ENCODE data around the gene C2CD3. TPM values are rescaled to one million over a fixed set of nuclear protein-coding genes. Genes with fewer than 3 reads are reported as not detected.
"Not testable (repeated sequence)": the region's sequence is repeated elsewhere in the genome, so short reads cannot be mapped to it uniquely, and the experiment has no call there.

The C2CD3 gene
- polyA plus RNA-seq, 3 donors = 0.87 to 12.1 (median 2.9) TPM

- DNase-seq; H3K4me3 ChIP-seq (replicated peaks in 1 of 3; ENCODE audit: low read depth in 2 of 3, low read length in 3 of 3); H3K79me2 ChIP-seq (ENCODE audit: insufficient read depth, low read length); H3K4me1 Mint-ChIP-seq; H3K27ac ChIP-seq (ENCODE audit: low read depth in 1 of 2, low read length in 2 of 2); H3K27me3 ChIP-seq (ENCODE audit: control insufficient read depth in 2 of 2, insufficient read depth in 2 of 2, low read length in 2 of 2); H3K4me3 Mint-ChIP-seq; H3K9me3 ChIP-seq (replicated peaks in 1 of 2; ENCODE audit: control insufficient read depth in 1 of 2, insufficient read depth in 1 of 2, low read length in 2 of 2); H3K9me3 Mint-ChIP-seq; H3K9ac ChIP-seq (ENCODE audit: insufficient read depth, low read length, poor library complexity, severe bottlenecking); intact Hi-C loops (cut with micrococcal nuclease); H3K27ac Mint-ChIP-seq; H3K4me1 ChIP-seq (ENCODE audit: control insufficient read depth in 1 of 2, insufficient read depth in 2 of 2, low read length in 2 of 2); H4K20me1 ChIP-seq (ENCODE audit: insufficient read depth, low read length); H3K4me2 ChIP-seq (replicated peaks; ENCODE audit: extremely low read depth, low read length, poor library complexity, severe bottlenecking); H2AFZ ChIP-seq (ENCODE audit: insufficient read depth, low read depth, low read length, poor library complexity, severe bottlenecking); H3K27me3 Mint-ChIP-seq (ENCODE audit: low read depth in 3 of 3): not testable (repeated sequence)
- WGBS (ENCODE audit: insufficient coverage) = no CpG with 5 or more reads among the region's 3 CpGs
- H3K36me3 Mint-ChIP-seq = peaks cover 43 to 53% of the 10 kb centered on the region in 2 donors
- H3K36me3 ChIP-seq (replicated peaks in 1 of 2; ENCODE audit: control insufficient read depth in 1 of 2, insufficient read depth in 2 of 2, low read length in 2 of 2) = peaks cover 14 to 23% of the 10 kb centered on the region in 2 donors
These were observed 105.3 kb downstream of the C2CD3 start for GRCh38 chr11:74065534-74065933.

DNA sequence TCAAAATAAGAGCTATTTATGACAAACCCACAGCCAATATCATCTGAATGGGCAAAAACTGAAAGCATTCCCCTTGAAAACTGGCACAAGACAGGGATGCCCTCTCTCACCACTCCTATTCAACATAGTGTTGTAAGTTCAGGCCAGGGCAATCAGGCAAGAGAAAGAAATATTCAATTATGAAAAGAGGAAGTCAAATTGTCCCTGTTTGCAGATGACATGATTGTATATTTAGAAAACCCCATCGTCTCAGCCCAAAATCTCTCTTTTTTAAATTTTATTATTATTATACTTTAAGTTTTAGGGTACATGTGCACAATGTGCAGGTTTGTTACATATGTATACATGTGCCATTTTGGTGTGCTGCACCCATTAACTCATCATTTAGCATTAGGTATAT, 107.2 kb downstream of the C2CD3 start:
- H3K9me3 ChIP-seq (replicated peaks in 1 of 2; ENCODE audit: control insufficient read depth in 1 of 2, insufficient read depth in 1 of 2, low read length in 2 of 2); H3K4me3 ChIP-seq (replicated peaks in 1 of 3; ENCODE audit: low read depth in 2 of 3, low read length in 3 of 3); H3K4me3 Mint-ChIP-seq; H3K27me3 Mint-ChIP-seq (ENCODE audit: low read depth in 3 of 3); H3K9me3 Mint-ChIP-seq; intact Hi-C loops (cut with micrococcal nuclease); H3K4me2 ChIP-seq (replicated peaks; ENCODE audit: extremely low read depth, low read length, poor library complexity, severe bottlenecking); H3K9ac ChIP-seq (ENCODE audit: insufficient read depth, low read length, poor library complexity, severe bottlenecking); H3K4me1 Mint-ChIP-seq; H2AFZ ChIP-seq (ENCODE audit: insufficient read depth, low read depth, low read length, poor library complexity, severe bottlenecking); H3K27me3 ChIP-seq (ENCODE audit: control insufficient read depth in 2 of 2, insufficient read depth in 2 of 2, low read length in 2 of 2); H3K4me1 ChIP-seq (ENCODE audit: control insufficient read depth in 1 of 2, insufficient read depth in 2 of 2, low read length in 2 of 2); H3K27ac ChIP-seq (ENCODE audit: low read depth in 1 of 2, low read length in 2 of 2); DNase-seq; H3K36me3 ChIP-seq (replicated peaks in 1 of 2; ENCODE audit: control insufficient read depth in 1 of 2, insufficient read depth in 2 of 2, low read length in 2 of 2); H3K79me2 ChIP-seq (ENCODE audit: insufficient read depth, low read length); H4K20me1 ChIP-seq (ENCODE audit: insufficient read depth, low read length); H3K27ac Mint-ChIP-seq: not testable (repeated sequence)
- no CpG with 5 or more reads among the region's 1 CpG for WGBS (ENCODE audit: insufficient coverage)
- H3K36me3 Mint-ChIP-seq = peaks cover 39 to 54% of the 10 kb centered on the region in 2 donors

- H4K20me1 ChIP-seq (ENCODE audit: insufficient read depth, low read length); H3K27me3 Mint-ChIP-seq (ENCODE audit: low read depth in 3 of 3); H3K4me3 Mint-ChIP-seq; H3K4me3 ChIP-seq (replicated peaks in 1 of 3; ENCODE audit: low read depth in 2 of 3, low read length in 3 of 3); H3K9me3 Mint-ChIP-seq; H3K9me3 ChIP-seq (replicated peaks in 1 of 2; ENCODE audit: control insufficient read depth in 1 of 2, insufficient read depth in 1 of 2, low read length in 2 of 2); H3K79me2 ChIP-seq (ENCODE audit: insufficient read depth, low read length); DNase-seq; intact Hi-C loops (cut with micrococcal nuclease); H3K27ac ChIP-seq (ENCODE audit: low read depth in 1 of 2, low read length in 2 of 2); H3K4me1 Mint-ChIP-seq; H3K27ac Mint-ChIP-seq; H3K9ac ChIP-seq (ENCODE audit: insufficient read depth, low read length, poor library complexity, severe bottlenecking); H3K4me1 ChIP-seq (ENCODE audit: control insufficient read depth in 1 of 2, insufficient read depth in 2 of 2, low read length in 2 of 2); H2AFZ ChIP-seq (ENCODE audit: insufficient read depth, low read depth, low read length, poor library complexity, severe bottlenecking); H3K4me2 ChIP-seq (replicated peaks; ENCODE audit: extremely low read depth, low read length, poor library complexity, severe bottlenecking); H3K27me3 ChIP-seq (ENCODE audit: control insufficient read depth in 2 of 2, insufficient read depth in 2 of 2, low read length in 2 of 2): not testable (repeated sequence)
- WGBS (ENCODE audit: insufficient coverage) = no CpG with 5 or more reads among the region's 4 CpGs
- peaks cover 0 to 12% of the 10 kb centered on the region in 2 donors for H3K36me3 ChIP-seq (replicated peaks in 1 of 2; ENCODE audit: control insufficient read depth in 1 of 2, insufficient read depth in 2 of 2, low read length in 2 of 2)
- peaks cover 35 to 45% of the 10 kb centered on the region in 2 donors for H3K36me3 Mint-ChIP-seq
These were observed 109.2 kb downstream of the C2CD3 start for GRCh38 chr11:74061599-74061998.

Data from CD14-positive monocyte (primary cell).